ENCODE measurements around the gene IHH. TPM values are rescaled to one million over a fixed set of nuclear protein-coding genes. Genes with fewer than 3 reads are reported as not detected.

Gene IHH
- total RNA-seq, 1 donor from 2014 or later = 0.18 TPM

- no peak overlapping the region for H3K27ac Mint-ChIP-seq
- no peak for DNase-seq (ENCODE audit: low spot score in 2 of 2, unreplicated experiment in 2 of 2)
- no peak overlapping the region for H3K4me3 Mint-ChIP-seq
- H3K27me3 Mint-ChIP-seq (ENCODE audit: low read depth) = peaks cover 89% of the 10 kb centered on the region
- no peaks in the 10 kb centered on the region for H3K36me3 Mint-ChIP-seq
- peaks cover 8% of the 10 kb centered on the region for H3K4me1 Mint-ChIP-seq
- no peak for TF ChIP-seq CTCF (IDR thresholded peaks at IDR 0.05; ENCODE audit: unreplicated experiment)
- H3K9me3 Mint-ChIP-seq = no peaks in the 10 kb centered on the region
These were observed 1.4 kb upstream of the IHH start for GRCh38 chr2:219062081-219062480.

- H3K9me3 Mint-ChIP-seq = no peaks in the 10 kb centered on the region
- no peak for DNase-seq (ENCODE audit: low spot score in 2 of 2, unreplicated experiment in 2 of 2)
- H3K4me1 Mint-ChIP-seq = peaks cover 8% of the 10 kb centered on the region
- TF ChIP-seq CTCF (IDR thresholded peaks at IDR 0.05; ENCODE audit: unreplicated experiment) = no peak
- peak overlapping the region; percentile 22 for H3K4me3 Mint-ChIP-seq
- no peaks in the 10 kb centered on the region for H3K36me3 Mint-ChIP-seq
- no peak overlapping the region for H3K27ac Mint-ChIP-seq
- H3K27me3 Mint-ChIP-seq (ENCODE audit: low read depth) = peaks cover 92% of the 10 kb centered on the region
These were observed 717 bp downstream of the IHH start for GRCh38 chr2:219059725-219060682.

DNA sequence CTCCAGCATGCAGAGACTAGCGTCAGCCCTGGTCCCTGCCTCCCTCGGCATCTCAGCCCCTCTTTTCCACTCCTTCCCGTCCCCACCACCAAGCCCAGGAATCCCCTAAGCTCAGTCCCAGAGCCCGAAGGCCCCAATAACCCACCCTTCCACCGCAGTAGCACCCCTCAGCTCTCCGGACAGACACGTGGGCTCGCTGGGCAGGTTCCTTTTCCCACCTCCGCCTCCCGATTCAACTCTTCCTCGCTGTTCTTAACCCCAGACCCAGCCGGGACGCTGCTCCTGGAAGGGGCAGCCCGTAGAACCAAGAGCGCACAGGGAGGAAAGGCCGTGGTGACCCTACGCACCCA is 1.4 kb downstream of the IHH start:
- TF ChIP-seq CTCF (IDR thresholded peaks at IDR 0.05; ENCODE audit: unreplicated experiment) = no peak
- no peaks in the 10 kb centered on the region for H3K36me3 Mint-ChIP-seq
- no peak overlapping the region for H3K4me3 Mint-ChIP-seq
- peaks cover 92% of the 10 kb centered on the region for H3K27me3 Mint-ChIP-seq (ENCODE audit: low read depth)
- H3K9me3 Mint-ChIP-seq = no peaks in the 10 kb centered on the region
- H3K4me1 Mint-ChIP-seq = peaks cover 8% of the 10 kb centered on the region
- DNase-seq (ENCODE audit: low spot score in 2 of 2, unreplicated experiment in 2 of 2) = no peak
- no peak overlapping the region for H3K27ac Mint-ChIP-seq

GRCh38 chr2:219058541-219059374 is 2.0 kb downstream of the IHH start:
- TF ChIP-seq CTCF (IDR thresholded peaks at IDR 0.05; ENCODE audit: unreplicated experiment) = no peak
- no peaks in the 10 kb centered on the region for H3K36me3 Mint-ChIP-seq
- H3K27me3 Mint-ChIP-seq (ENCODE audit: low read depth) = peaks cover 92% of the 10 kb centered on the region
- DNase-seq (ENCODE audit: low spot score in 2 of 2, unreplicated experiment in 2 of 2) = no peak
- H3K9me3 Mint-ChIP-seq = no peaks in the 10 kb centered on the region
- H3K27ac Mint-ChIP-seq = no peak overlapping the region
- peaks cover 8% of the 10 kb centered on the region for H3K4me1 Mint-ChIP-seq
- no peak overlapping the region for H3K4me3 Mint-ChIP-seq

DNA sequence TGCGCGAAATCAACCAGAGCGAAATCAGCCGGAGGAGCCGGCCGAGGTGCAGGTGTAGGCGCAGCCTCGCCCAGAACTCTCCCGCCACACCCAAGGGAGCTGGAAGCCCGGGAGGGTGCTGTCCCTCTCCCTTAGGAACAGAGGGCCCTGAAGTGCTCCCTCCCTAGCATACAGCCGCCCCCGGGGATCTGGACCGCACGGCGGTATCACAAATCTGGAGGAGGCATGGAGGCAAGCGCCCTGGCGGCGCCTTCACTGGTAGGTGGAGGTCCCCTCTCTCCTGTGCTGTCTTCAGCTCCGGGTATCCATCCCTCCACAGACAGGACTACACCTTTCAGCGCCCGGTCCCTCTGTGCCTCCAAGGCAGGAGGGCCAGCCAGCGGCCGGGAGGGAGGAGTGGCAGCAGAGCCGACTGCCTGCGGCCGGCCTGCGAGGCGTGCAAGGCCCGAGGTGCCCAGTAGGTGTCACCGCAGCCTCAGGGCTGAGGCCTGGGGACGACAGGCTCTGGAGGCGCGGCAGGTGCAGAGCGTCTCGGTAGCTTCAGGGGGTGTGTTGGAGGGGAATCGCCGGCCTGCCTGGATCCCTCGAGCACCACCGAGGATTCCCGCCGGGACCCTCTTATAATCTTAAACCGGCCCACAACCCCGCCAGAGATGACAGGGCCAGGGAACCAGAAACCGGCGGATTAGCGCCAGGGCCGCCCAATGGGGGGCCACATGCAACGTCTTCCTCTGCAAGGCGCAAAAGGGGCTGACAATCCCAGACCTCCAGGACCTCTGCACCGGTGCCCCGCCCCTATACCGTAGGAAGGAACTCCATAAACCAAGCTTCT is 2.8 kb downstream of the IHH start:
- H3K36me3 Mint-ChIP-seq = no peaks in the 10 kb centered on the region
- no peak overlapping the region for H3K27ac Mint-ChIP-seq
- peaks cover 92% of the 10 kb centered on the region for H3K27me3 Mint-ChIP-seq (ENCODE audit: low read depth)
- no peaks in the 10 kb centered on the region for H3K9me3 Mint-ChIP-seq
- DNase-seq (ENCODE audit: low spot score in 2 of 2, unreplicated experiment in 2 of 2) = peak in 1 of 2 experiments; percentile 76
- peak; percentile 78 for TF ChIP-seq CTCF (IDR thresholded peaks at IDR 0.05; ENCODE audit: unreplicated experiment)
- H3K4me1 Mint-ChIP-seq = peaks cover 8% of the 10 kb centered on the region
- no peak overlapping the region for H3K4me3 Mint-ChIP-seq
